GM21528 (cell line): Measurements from ENCODE around the gene ZNF146.
"Not testable (repeated sequence)": the region's sequence is repeated elsewhere in the genome, so short reads cannot be mapped to it uniquely, and the experiment has no call there.

Source experiments
- ATAC-seq: cut with Tn5 transposase; IDR thresholded peaks from one replicate; pipeline ENCODE4 v1.9.1; 2021; ENCODE audit warnings: mild to moderate bottlenecking, moderate library complexity; ENCODE audit not compliant: unreplicated experiment, low FRiP score

The ZNF146 gene

GRCh38 chr19:36225219-36225892 lies 10.4 kb downstream of the ZNF146 start:
- ATAC-seq, result no peak

DNA sequence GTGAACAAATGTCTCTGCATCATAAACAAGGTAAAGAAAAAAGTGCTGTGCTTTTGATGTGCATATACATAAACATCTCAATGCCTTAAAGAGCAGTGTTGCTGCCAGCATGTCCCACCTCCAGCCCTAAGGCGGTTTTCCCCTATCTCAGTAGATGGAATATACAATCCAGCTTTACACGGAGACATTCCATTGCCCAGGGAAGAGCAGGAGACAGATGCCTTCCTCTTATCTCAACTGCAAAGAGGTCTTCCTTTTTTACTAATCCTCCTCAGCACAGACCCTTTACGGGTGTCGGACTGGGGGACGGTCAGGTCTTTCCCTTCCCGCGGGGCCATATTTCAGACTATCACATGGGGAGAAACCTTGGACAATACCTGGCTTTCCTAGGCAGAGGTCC lies 18.7 kb downstream of the ZNF146 start:
- not testable (repeated sequence) for ATAC-seq

DNA sequence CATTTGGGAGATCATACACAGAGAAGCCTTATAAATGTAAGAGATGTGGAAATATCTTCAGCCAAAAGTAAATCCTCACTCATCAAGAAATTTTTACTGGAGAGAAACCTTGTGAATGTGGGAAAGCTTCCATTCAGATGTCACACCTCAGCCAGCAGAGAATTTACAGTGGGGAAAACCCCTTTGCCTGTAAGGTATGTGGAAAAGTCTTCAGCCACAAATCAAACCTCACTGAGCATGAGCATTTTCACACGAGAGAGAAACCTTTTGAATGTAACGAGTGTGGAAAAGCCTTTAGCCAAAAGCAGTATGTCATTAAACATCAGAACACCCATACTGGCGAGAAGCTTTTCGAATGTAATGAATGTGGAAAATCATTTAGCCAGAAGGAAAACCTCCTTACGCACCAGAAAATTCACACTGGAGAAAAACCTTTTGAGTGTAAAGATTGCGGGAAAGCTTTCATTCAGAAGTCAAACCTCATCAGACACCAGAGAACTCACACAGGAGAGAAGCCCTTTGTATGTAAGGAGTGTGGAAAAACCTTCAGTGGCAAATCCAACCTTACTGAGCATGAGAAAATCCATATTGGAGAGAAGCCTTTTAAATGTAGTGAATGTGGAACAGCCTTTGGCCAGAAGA lies 21.5 kb downstream of the ZNF146 start:
- ATAC-seq, result no peak

GRCh38 chr19:36236946-36237310 lies 22.0 kb downstream of the ZNF146 start:
- no peak for ATAC-seq

- no peak for ATAC-seq
Observed at GRCh38 chr19:36244066-36244465, 29.2 kb downstream of the ZNF146 start.

- no peak for ATAC-seq
Observed at GRCh38 chr19:36245210-36246005, 30.5 kb downstream of the ZNF146 start.

DNA sequence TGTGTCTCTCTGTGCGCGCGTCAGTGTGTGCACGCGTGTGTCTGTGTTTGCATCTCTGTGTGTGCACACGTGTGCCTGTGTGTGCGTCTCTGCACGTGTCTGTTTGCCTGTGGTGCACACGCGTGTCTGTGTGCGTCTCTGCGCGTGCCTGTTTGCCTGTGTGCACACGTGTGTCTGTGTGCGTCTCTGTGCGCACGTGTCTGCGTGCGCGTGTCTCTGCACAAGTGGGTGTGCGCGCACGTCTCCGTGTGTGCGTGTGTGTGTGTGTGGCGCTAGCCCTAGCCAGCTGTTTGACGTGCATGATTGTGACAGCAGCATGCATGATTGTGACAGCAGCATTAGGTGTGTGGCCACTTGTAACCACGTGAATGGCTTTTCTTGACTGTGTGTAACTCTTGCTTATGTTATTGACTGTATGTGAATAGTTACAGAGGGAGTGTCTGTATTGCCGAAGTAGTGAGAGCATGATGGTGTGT lies 31.1 kb downstream of the ZNF146 start:
- ATAC-seq, result no peak

DNA sequence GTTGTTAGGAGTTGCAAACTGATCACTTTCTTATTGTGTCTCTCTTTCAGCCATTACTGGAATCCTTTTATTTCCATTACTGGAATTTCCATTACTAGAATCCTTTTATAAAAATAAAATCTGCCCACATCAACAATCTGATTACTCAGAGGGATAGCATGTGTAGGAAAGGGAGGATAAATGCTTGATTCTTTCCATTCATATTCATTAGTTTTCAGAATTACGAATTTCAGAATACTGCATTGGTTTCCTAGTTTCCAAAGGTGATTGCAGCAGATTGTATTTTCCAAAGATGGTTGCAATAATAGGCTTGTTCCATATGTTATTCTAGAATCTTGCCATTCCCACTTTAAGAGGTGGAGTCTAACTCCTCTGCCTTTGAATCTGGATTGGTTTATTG lies 37.1 kb downstream of the ZNF146 start:
- no peak for ATAC-seq

DNA sequence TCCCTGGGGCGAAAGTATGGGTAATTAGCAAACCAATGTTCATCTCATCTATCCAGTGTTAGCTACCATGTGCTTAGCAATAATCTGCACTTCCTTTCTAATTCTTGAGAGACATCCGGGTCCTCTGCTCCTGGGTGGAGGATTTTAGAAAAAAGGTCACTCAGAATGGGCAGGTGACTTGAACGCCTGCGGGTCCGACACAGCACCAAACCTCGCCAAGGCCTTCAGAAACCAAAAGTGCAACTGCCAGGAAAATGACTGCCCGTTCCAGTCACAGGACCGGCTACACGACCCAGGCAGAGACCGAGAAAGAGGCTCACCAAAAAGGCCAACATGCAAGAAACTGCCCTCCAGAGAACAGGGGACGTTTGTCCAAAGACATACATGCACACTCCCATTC lies 39.9 kb downstream of the ZNF146 start:
- no peak for ATAC-seq

GRCh38 chr19:36255316-36255715 lies 40.4 kb downstream of the ZNF146 start:
- no peak for ATAC-seq

GRCh38 chr19:36256064-36256463 lies 41.2 kb downstream of the ZNF146 start:
- no peak for ATAC-seq

- ATAC-seq, result no peak
Observed at GRCh38 chr19:36256853-36257519, 42.1 kb downstream of the ZNF146 start.

- ATAC-seq, result no peak
Observed at GRCh38 chr19:36257520-36257876, 42.6 kb downstream of the ZNF146 start.

DNA sequence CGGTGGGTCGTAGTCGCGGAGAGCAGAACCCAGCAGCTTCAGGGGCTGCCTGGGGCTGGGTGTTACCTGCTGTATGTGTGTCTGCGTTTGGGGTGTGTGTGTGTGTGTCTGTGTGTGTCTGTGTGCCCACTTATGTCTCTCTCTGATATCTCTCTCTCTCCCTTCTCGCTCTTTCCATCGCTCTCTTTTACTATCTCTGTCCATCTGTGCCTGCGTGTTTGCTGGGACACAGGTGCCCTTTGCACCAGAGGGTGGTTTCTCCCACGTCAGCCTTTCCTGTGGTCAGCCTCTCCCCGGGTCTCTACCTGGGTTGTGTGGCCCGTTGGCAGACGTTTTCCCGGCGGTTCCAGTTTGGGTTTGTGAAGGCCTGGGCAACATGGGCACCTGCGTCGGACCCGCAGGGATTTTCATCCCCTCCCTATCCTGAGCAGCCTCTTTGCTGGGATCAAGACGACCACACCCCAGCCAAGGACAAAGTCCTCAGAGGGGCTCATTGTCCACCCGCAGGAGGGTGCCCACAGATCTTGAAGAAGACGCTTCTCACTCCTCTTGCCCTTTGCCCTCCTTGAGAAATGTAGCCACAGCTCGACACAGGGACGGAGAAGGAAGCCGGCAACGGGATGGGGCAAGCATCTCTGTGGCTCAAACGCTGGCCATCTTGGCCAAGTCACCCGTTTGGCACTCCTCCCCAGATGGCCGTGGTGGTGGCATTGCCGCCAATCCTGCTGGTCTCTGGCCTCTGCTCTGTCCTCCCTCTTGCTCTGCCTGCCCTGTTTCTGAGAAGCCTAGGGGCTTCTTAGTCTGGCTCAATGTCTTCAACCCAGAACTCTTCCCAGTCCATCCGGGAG lies 43.3 kb downstream of the ZNF146 start:
- ATAC-seq, result no peak

DNA sequence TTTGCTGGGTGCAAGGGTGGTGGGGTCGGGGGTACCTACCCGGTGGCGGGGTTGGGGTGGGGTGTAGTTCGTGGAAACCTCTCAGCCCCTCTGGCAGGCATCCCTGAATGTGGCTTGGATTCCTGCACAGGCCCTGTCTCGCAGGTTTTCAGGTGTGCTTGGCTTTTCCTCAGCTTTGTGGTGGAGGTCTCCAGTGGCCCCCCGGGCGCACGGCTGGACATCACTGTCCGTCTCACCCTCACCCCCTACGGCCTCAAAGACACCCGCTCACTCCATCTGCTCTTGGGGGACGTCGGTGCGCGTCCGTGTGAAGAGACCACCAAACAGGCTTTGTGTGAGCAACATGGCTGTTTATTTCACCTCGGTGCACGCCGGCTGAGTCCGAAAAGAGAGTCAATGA lies 44.3 kb downstream of the ZNF146 start:
- ATAC-seq, result no peak

- ATAC-seq, result no peak
Observed at GRCh38 chr19:36265064-36265463, 50.2 kb downstream of the ZNF146 start.

DNA sequence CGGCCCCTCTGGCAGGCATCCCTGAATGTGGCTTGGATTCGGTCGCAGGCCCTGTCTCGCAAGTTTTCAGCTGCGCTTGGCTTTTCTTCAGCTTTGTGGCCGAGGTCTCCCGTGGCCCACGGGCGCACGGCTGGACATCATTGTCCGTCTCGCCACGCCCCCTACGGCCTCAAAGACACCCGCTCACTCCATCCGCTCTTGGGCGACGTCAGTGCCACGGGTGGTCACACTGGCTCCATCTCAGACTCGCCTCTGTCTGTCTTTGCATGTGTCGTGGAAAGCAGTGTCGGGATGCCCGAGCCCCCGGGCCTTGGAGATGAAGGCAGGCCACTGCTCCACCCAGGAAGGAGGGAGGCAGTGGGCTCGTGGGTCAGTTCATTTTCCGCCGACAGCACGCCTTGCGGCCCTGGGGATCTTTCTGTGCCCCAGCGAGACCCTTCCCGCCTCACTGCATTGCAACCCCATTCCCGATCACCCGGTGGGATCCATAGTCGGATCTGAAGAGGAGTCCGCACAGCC lies 51.0 kb downstream of the ZNF146 start:
- no peak for ATAC-seq

GRCh38 chr19:36266375-36266961 lies 51.6 kb downstream of the ZNF146 start:
- no peak for ATAC-seq

DNA sequence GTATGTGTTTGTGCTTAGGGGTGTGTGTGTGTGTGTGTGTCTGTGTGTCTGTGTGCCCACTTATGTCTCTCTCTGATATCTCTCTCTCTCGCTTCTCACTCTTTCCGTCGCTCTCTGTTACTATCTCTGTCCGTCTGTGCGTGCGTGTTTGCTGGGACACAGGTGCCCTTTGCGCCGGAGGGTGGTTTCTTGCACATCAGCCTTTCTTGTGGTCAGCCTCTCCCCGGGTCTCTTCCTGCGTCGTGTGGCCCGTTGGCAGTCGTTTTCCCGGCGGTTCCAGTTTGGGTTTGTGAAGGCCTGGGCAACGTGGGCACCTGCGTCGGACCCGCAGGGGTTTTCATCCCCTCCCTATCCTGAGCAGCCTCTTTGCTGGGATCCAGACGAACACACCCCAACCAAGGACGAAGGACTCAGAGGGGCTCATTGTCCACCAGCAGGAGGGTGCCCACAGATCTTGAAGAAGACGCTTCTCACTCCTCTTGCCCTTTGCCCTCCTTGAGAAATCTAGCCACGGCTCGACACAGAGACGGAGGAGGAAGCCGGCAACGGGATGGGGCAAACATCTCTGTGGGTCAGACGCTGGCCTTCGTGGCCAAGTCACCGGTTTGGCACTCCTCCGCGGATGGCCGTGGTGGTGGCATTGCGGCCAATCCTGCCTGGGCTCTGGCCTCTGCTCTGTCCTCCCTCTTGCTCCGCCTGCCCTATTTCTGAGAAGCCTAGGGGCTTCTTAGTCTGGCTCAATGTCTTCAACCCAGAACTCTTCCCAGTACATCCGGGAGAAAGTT lies 52.3 kb downstream of the ZNF146 start:
- ATAC-seq, result no peak
